Activated CD8-positive, alpha-beta memory T cell treated with anti-CD3 and anti-CD28 coated beads, Interleukin-2, amount 50 U/mL, for 24 hours (primary cell): Measurements from ENCODE around the gene EEF2K.
"Not testable (repeated sequence)": the region's sequence is repeated elsewhere in the genome, so short reads cannot be mapped to it uniquely, and the experiment has no call there.

Experiments
- DNase-seq: peaks from one replicate; pipeline ENCODE4 v3.0.0-alpha.2; 2020; ENCODE audit errors: extremely low read depth

The EEF2K gene

GRCh38 chr16:22190081-22190775, 15.8 kb upstream of the EEF2K start:
- DNase-seq, result peak; percentile 99

GRCh38 chr16:22190776-22191531, 15.1 kb upstream of the EEF2K start:
- DNase-seq, result peak; percentile 95

- no peak for DNase-seq
Measured at GRCh38 chr16:22191532-22192260, 14.4 kb upstream of the EEF2K start.

- no peak for DNase-seq
Measured at GRCh38 chr16:22192261-22193062, 13.6 kb upstream of the EEF2K start.

GRCh38 chr16:22193063-22193411, 13.0 kb upstream of the EEF2K start:
- no peak for DNase-seq

- no peak for DNase-seq
Measured at GRCh38 chr16:22194707-22195444, 11.2 kb upstream of the EEF2K start.

- DNase-seq, result no peak
Measured at GRCh38 chr16:22195445-22195694, 10.7 kb upstream of the EEF2K start.

GRCh38 chr16:22195695-22196558, 10.2 kb upstream of the EEF2K start:
- peak; percentile 72 for DNase-seq

GRCh38 chr16:22196559-22197168, 9.4 kb upstream of the EEF2K start:
- not testable (repeated sequence) for DNase-seq

- DNase-seq, result no peak
Measured at GRCh38 chr16:22198547-22199293, 7.4 kb upstream of the EEF2K start.

- DNase-seq, result no peak
Measured at GRCh38 chr16:22202261-22202637, 3.8 kb upstream of the EEF2K start.

- no peak for DNase-seq
Measured at GRCh38 chr16:22203091-22203490, 3.0 kb upstream of the EEF2K start.

- no peak for DNase-seq
Measured at GRCh38 chr16:22204091-22204655, 1.9 kb upstream of the EEF2K start.

- DNase-seq, result no peak
Measured at GRCh38 chr16:22205577-22206012, 483 bp upstream of the EEF2K start.

GRCh38 chr16:22206842-22207714, 1.0 kb downstream of the EEF2K start:
- DNase-seq, result peak; percentile 49

GRCh38 chr16:22207715-22208360, 1.8 kb downstream of the EEF2K start:
- DNase-seq, result no peak

- no peak for DNase-seq
Measured at GRCh38 chr16:22210285-22210684, 4.2 kb downstream of the EEF2K start.

- no peak for DNase-seq
Measured at GRCh38 chr16:22210854-22211253, 4.8 kb downstream of the EEF2K start.
